Neural cell (in vitro differentiated cells): ENCODE data around the gene KIF1C. TPM values are rescaled to one million over a fixed set of nuclear protein-coding genes. Genes with fewer than 3 reads are reported as not detected.

Experiments used
- H2AFZ ChIP-seq: fragments of 200-600, 300-800 bp; sonication (generic), shearing (Covaris generic); 2 replicates; pipeline ENCODE4 v1.6.0; 2014; ENCODE audit warnings: low read depth, mild to moderate bottlenecking, antibody characterized with exemption, low read length, moderate library complexity
- H3F3A ChIP-seq: fragments of 200-600 bp; shearing (Covaris generic); 2 replicates; pipeline ENCODE4 v1.6.1; 2016; ENCODE audit warnings: mild to moderate bottlenecking, moderate library complexity, mixed read lengths, antibody characterized with exemption, low read length; ENCODE audit not compliant: insufficient read depth, poor library complexity, severe bottlenecking
- H3K27ac ChIP-seq: fragments of 200-600, 300-800 bp; sonication (generic), shearing (Covaris generic); 2 replicates; pipeline ENCODE4 v1.5.1; 2014; ENCODE audit warnings: mild to moderate bottlenecking, low read length, moderate library complexity
- H3K27me3 ChIP-seq: fragments of 300-800, 200-600 bp; sonication (generic), shearing (Covaris generic); 2 replicates; pipeline ENCODE4 v1.6.0; 2014; ENCODE audit warnings: mild to moderate bottlenecking, low read depth, low read length, moderate library complexity; ENCODE audit not compliant: insufficient read depth
- H3K36me3 ChIP-seq: fragments of 300-800, 200-600 bp; sonication (generic), shearing (Covaris generic); 2 replicates; pipeline ENCODE4 v1.5.1; 2014; ENCODE audit warnings: mild to moderate bottlenecking, antibody characterized with exemption, low read length, moderate library complexity; ENCODE audit not compliant: insufficient read depth
- H3K4me2 ChIP-seq: fragments of 300-800, 200-600 bp; sonication (generic), shearing (Covaris generic); 2 replicates; pipeline ENCODE4 v1.6.0; 2014; ENCODE audit warnings: mild to moderate bottlenecking, low read length
- H3K4me3 ChIP-seq: fragments of 300-800, 200-600 bp; sonication (generic), shearing (Covaris generic); 2 replicates; pipeline ENCODE4 v1.5.1; 2014; ENCODE audit warnings: mild to moderate bottlenecking, low read length, moderate library complexity
- H3K79me2 ChIP-seq: fragments of 200-600 bp; shearing (Covaris generic); replicated peaks from 2 replicates; pipeline ENCODE4 v1.6.0; 2014; ENCODE audit warnings: mild to moderate bottlenecking, low read length, moderate library complexity; ENCODE audit not compliant: insufficient read depth
- H3K9ac ChIP-seq: fragments of 300-800, 200-600 bp; sonication (generic), shearing (Covaris generic); 2 replicates; pipeline ENCODE4 v1.6.1; 2016; ENCODE audit warnings: mild to moderate bottlenecking, low read length, mixed read lengths
- H3K9me2 ChIP-seq: fragments of 200-600 bp; shearing (Covaris generic); 2 replicates; pipeline ENCODE4 v1.6.1; 2016; ENCODE audit warnings: mild to moderate bottlenecking, low read length, mixed read lengths; ENCODE audit not compliant: insufficient read depth
- H3K9me3 ChIP-seq: fragments of 200-600, 300-800 bp; sonication (generic), shearing (Covaris generic); 2 replicates; pipeline ENCODE4 v1.6.1; 2016; ENCODE audit warnings: mild to moderate bottlenecking, mixed run types, low read length, moderate library complexity, mixed read lengths
- H4K20me1 ChIP-seq: fragments of 200-600 bp; shearing (Covaris generic); 2 replicates; pipeline ENCODE4 v1.6.1; 2016; ENCODE audit warnings: mild to moderate bottlenecking, mixed run types; ENCODE audit not compliant: insufficient read depth
- EP300 ChIP-seq: fragments of 450-650 bp; conservative IDR thresholded peaks from 2 replicates; pipeline ENCODE4 v1.6.1; 2014; ENCODE audit warnings: antibody characterized with exemption, mild to moderate bottlenecking, moderate library complexity; ENCODE audit not compliant: poor library complexity, severe bottlenecking
- EZH2 ChIP-seq: fragments of 200-600, 300-800 bp; shearing (Covaris generic), sonication (generic); IDR thresholded peaks from 2 replicates; pipeline ENCODE4 v1.6.1; 2014; ENCODE audit warnings: antibody characterized with exemption, low read length, borderline replicate concordance, mild to moderate bottlenecking; ENCODE audit not compliant: insufficient read depth, poor library complexity, severe bottlenecking
- MXI1 ChIP-seq: fragments of 450-650 bp; conservative IDR thresholded peaks from 2 replicates; pipeline ENCODE4 v1.6.1; 2014; ENCODE audit warnings: antibody characterized with exemption, mild to moderate bottlenecking; ENCODE audit not compliant: poor library complexity, severe bottlenecking
- POLR2AphosphoS5 ChIP-seq: IDR thresholded peaks from 2 replicates; pipeline ENCODE4 v1.6.1; 2012
- RAD21 ChIP-seq: fragments of 450-650 bp; conservative IDR thresholded peaks from 2 replicates; pipeline ENCODE4 v1.6.1; 2014; ENCODE audit warnings: antibody characterized with exemption, mild to moderate bottlenecking, moderate library complexity
- SMC3 ChIP-seq: fragments of 450-650 bp; conservative IDR thresholded peaks from 2 replicates; pipeline ENCODE4 v1.6.1; 2014; ENCODE audit warnings: antibody characterized with exemption, mild to moderate bottlenecking, moderate library complexity; ENCODE audit not compliant: poor library complexity
- TAF1 ChIP-seq: IDR thresholded peaks from 2 replicates; pipeline ENCODE4 v1.6.1; 2012; ENCODE audit warnings: low read depth
- polyA minus RNA-seq: library from RNA; depleted of rRNA, polyadenylated mRNA; stranded (reverse); fragments of >200 nt; gene quantifications from 2 replicates; pipeline ENCODE4 v1.2.3, GENCODE V29; 2014
- polyA plus RNA-seq: library from polyadenylated mRNA; depleted of rRNA; stranded (reverse); fragments of >200 nt; gene quantifications from 2 replicates; pipeline ENCODE4 v1.2.3, GENCODE V29; 2014
- TF ChIP-seq, protein P1 (sequence below): fragments of 450-650 bp; IDR thresholded peaks from 2 replicates; pipeline ENCODE4 v1.5.1; 2014; ENCODE audit warnings: antibody characterized with exemption, mild to moderate bottlenecking, moderate library complexity; ENCODE audit not compliant: poor library complexity, severe bottlenecking
- TF ChIP-seq, protein P2 (sequence below): IDR thresholded peaks from 2 replicates; pipeline ENCODE4 v1.6.1; 2012; ENCODE audit warnings: borderline replicate concordance

Gene KIF1C
- polyA plus RNA-seq, result 7.7 and 8.3 TPM in 2 replicates
- 9.5 and 10.2 TPM in 2 replicates for polyA minus RNA-seq

DNA sequence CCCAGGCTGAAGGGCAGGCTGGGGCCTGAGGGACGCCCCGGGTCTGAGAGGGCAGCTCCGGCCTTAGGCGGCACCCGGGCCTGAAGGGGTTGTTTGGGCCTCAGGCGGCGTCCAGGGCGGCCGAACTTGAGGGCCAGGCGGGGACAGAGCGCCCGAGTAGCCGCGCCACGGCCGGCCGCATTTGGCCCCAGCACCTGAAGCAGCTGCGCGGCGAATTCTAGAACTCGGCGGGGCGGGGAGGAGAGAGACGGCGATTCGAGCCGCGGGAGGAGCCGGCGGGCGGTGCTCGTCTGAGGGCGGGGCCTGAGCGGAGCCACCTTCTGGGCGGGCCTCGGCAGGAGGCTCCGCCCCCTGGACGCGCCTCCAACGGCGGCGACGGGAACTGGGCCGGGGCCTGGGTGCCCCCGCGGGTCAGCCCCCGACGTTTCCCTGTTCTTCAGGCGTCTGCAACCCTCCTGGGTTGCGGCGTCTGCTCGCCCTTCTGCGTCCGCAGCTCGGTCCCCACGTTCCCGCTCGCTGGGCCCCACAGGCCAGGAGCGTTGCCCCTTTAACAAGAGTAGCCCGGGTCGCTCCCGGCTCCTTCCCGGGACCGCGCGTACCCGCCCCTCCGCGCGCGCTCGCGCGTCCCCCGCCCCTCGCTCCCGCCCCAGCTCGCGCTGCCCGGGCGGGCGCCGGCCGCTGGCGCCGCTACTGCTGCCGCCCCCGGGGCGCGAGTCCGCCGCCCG lies at the start of gene KIF1C, which contains the start of gene INCA1:
TSS of gene KIF1C (plus strand) at position 649 of the 725 bp plus-strand sequence. CDS start 2,297 bp downstream, outside the sequence.
TSS of gene INCA1 (minus strand) at position 221 of the 725 bp plus-strand sequence. CDS start 3,085 bp downstream, outside the sequence.
- Histone ChIP-seq H3K27ac (peak within 1 kb of the TSS; percentile 67), H3K36me3 (no peaks in the 10 kb centered on the region), H2AFZ (peak within 1 kb of the TSS; percentile 45), H3K4me3 (peak within 1 kb of the TSS; percentile 96), H3K79me2 (peaks cover 16% of the 10 kb centered on the region), H3F3A (no peaks in the 10 kb centered on the region), H4K20me1 (no peaks in the 10 kb centered on the region), H3K9me2 (no peaks in the 10 kb centered on the region), H3K9ac (peak within 1 kb of the TSS; percentile 81), H3K27me3 (no peaks in the 10 kb centered on the region), H3K4me2 (peak within 1 kb of the TSS; percentile 84), H3K9me3 (no peaks in the 10 kb centered on the region)
- TF ChIP-seq RAD21 (no peak), SMC3 (no peak), TAF1 (peak; percentile 43), EZH2 (no peak), POLR2AphosphoS5 (peak; percentile 53), EP300 (no peak), MXI1 (peak; percentile 13)
- TF ChIP-seq, protein P1, sequence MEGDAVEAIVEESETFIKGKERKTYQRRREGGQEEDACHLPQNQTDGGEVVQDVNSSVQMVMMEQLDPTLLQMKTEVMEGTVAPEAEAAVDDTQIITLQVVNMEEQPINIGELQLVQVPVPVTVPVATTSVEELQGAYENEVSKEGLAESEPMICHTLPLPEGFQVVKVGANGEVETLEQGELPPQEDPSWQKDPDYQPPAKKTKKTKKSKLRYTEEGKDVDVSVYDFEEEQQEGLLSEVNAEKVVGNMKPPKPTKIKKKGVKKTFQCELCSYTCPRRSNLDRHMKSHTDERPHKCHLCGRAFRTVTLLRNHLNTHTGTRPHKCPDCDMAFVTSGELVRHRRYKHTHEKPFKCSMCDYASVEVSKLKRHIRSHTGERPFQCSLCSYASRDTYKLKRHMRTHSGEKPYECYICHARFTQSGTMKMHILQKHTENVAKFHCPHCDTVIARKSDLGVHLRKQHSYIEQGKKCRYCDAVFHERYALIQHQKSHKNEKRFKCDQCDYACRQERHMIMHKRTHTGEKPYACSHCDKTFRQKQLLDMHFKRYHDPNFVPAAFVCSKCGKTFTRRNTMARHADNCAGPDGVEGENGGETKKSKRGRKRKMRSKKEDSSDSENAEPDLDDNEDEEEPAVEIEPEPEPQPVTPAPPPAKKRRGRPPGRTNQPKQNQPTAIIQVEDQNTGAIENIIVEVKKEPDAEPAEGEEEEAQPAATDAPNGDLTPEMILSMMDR, result peak; percentile 46
- TF ChIP-seq, protein P2, sequence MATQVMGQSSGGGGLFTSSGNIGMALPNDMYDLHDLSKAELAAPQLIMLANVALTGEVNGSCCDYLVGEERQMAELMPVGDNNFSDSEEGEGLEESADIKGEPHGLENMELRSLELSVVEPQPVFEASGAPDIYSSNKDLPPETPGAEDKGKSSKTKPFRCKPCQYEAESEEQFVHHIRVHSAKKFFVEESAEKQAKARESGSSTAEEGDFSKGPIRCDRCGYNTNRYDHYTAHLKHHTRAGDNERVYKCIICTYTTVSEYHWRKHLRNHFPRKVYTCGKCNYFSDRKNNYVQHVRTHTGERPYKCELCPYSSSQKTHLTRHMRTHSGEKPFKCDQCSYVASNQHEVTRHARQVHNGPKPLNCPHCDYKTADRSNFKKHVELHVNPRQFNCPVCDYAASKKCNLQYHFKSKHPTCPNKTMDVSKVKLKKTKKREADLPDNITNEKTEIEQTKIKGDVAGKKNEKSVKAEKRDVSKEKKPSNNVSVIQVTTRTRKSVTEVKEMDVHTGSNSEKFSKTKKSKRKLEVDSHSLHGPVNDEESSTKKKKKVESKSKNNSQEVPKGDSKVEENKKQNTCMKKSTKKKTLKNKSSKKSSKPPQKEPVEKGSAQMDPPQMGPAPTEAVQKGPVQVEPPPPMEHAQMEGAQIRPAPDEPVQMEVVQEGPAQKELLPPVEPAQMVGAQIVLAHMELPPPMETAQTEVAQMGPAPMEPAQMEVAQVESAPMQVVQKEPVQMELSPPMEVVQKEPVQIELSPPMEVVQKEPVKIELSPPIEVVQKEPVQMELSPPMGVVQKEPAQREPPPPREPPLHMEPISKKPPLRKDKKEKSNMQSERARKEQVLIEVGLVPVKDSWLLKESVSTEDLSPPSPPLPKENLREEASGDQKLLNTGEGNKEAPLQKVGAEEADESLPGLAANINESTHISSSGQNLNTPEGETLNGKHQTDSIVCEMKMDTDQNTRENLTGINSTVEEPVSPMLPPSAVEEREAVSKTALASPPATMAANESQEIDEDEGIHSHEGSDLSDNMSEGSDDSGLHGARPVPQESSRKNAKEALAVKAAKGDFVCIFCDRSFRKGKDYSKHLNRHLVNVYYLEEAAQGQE, result no peak

DNA sequence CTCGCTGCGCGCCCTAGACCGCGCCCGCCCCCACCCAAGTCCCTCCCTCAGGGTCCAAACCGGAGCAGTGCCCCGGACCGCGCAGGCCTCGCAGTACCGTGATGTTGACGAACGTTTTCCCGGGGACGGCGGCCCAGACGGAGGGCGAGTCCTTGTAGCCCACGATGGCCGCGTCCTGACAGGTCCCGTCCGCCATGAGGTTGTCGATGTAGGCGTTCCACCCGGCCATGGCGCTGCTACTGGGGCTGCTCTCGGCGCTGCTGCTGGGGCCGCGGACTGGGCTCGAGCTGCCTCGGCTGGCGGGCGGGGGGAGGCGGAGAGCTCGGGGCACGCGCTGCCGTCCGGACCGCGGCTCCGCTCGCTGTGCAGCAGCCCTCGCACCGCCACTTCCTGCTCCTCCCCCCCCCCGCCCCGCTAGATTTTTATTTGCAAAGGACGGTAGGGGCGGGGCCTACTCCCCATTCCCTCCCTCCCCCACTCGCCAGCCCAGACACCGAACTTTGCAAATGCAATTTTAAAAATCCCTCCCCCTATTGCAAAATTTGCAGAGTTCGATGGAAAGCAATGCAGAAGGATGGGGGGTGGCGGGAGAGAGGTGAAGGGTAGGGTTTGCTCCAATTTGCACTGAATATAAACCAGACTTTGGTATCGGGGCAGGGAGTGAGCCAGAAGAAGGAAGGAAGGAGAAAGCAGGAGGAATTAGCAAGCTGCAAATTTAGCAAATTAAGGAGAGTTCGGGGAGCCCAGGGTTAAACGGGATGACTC lies 49.4 kb upstream of the KIF1C start, which contains the start of gene PFN1:
TSS of gene PFN1 (minus strand) at position 365 of the 765 bp plus-strand sequence. CDS start at position 229, 136 bp downstream.
- peak within 1 kb of the TSS; percentile 89 for H3K4me2 ChIP-seq
- no peak for TF ChIP-seq TAF1
- TF ChIP-seq RAD21, result no peak
- no peak for TF ChIP-seq SMC3
- TF ChIP-seq EP300, result peak; percentile 43
- TF ChIP-seq EZH2, result no peak
- TF ChIP-seq POLR2AphosphoS5, result peak; percentile 75
- TF ChIP-seq MXI1, result peak; percentile 82
- TF ChIP-seq, protein P1, result no peak
- TF ChIP-seq, protein P2, result no peak
- peaks cover 3% of the 10 kb centered on the region for H3K27me3 ChIP-seq
- H3K27ac ChIP-seq, result peak within 1 kb of the TSS; percentile 82
- H3K79me2 ChIP-seq, result peaks cover 5% of the 10 kb centered on the region
- H3K9me3 ChIP-seq, result no peaks in the 10 kb centered on the region
- no peaks in the 10 kb centered on the region for H3F3A ChIP-seq
- peak within 1 kb of the TSS; percentile 83 for H2AFZ ChIP-seq
- H3K9ac ChIP-seq, result peak within 1 kb of the TSS; percentile 87
- no peaks in the 10 kb centered on the region for H3K9me2 ChIP-seq
- peak within 1 kb of the TSS; percentile 99 for H3K4me3 ChIP-seq
- no peaks in the 10 kb centered on the region for H4K20me1 ChIP-seq
- no peaks in the 10 kb centered on the region for H3K36me3 ChIP-seq
